Keratinocyte (primary cell): ENCODE results near the gene PRR4. TPM values are rescaled to one million over a fixed set of nuclear protein-coding genes. Genes with fewer than 3 reads are reported as not detected.

Experiments used
- DNase-seq: peaks from one replicate; pipeline ENCODE4 v3.0.0-alpha.2; 2011; ENCODE audit warnings: low read depth, missing footprints, low spot score
- FAIRE-seq: peaks from 2 replicates; lab custom pipeline; 2011; peaks lifted over from hg19 to GRCh38; lab: Jason Lieb, UNC
- H2AFZ ChIP-seq: 2 replicates; pipeline ENCODE4 v1.6.0; 2012; ENCODE audit warnings: low read length, control low read depth, inconsistent platforms; ENCODE audit not compliant: control insufficient read depth
- H3K27ac ChIP-seq: 2 replicates; pipeline ENCODE4 v1.5.1; 2011; ENCODE audit warnings: low read length; ENCODE audit not compliant: control insufficient read depth, insufficient read depth
- H3K27me3 ChIP-seq: 3 replicates; pipeline ENCODE4 v1.6.0; 2011; ENCODE audit warnings: low read length; ENCODE audit not compliant: control insufficient read depth, insufficient read depth; ENCODE audit errors: extremely low read depth
- H3K36me3 ChIP-seq, 2 experiments: 2 replicates in 1 of 2; 3 replicates in 1 of 2; pipeline ENCODE4 v1.5.1; 2011; ENCODE audit warnings: low read length in 2 of 2, mild to moderate bottlenecking in 1 of 2; ENCODE audit not compliant: control insufficient read depth in 2 of 2, insufficient read depth in 2 of 2; ENCODE audit errors: extremely low read depth in 1 of 2
- H3K4me1 ChIP-seq: 3 replicates; pipeline ENCODE4 v1.5.1; 2011; ENCODE audit warnings: low read length; ENCODE audit not compliant: control insufficient read depth, insufficient read depth; ENCODE audit errors: extremely low read depth
- H3K4me2 ChIP-seq: 3 replicates; pipeline ENCODE4 v1.6.0; 2011; ENCODE audit warnings: low read depth, low read length; ENCODE audit not compliant: control insufficient read depth, insufficient read depth; ENCODE audit errors: extremely low read depth
- H3K4me3 ChIP-seq, 3 experiments: fragments of 200-600 bp in 1 of 3; sonication (generic) in 1 of 3; 2 replicates in 2 of 3; 3 replicates in 1 of 3; pipeline ENCODE4 v1.5.1; 2011 to 2016; ENCODE audit warnings: low read length in 3 of 3, mild to moderate bottlenecking in 3 of 3, control low read depth in 2 of 3, inconsistent platforms in 1 of 3, low read depth in 1 of 3, mixed read lengths in 1 of 3, mixed run types in 1 of 3, moderate library complexity in 1 of 3; ENCODE audit not compliant: control insufficient read depth in 2 of 3, insufficient read depth in 2 of 3; ENCODE audit errors: extremely low read depth in 1 of 3
- H3K79me2 ChIP-seq: 2 replicates; pipeline ENCODE4 v1.6.0; 2012; ENCODE audit warnings: low read length; ENCODE audit not compliant: control insufficient read depth, insufficient read depth
- H3K9ac ChIP-seq: 3 replicates; pipeline ENCODE4 v1.6.0; 2011; ENCODE audit warnings: low read length; ENCODE audit not compliant: control insufficient read depth, insufficient read depth; ENCODE audit errors: extremely low read depth
- H3K9me1 ChIP-seq: 3 replicates; pipeline ENCODE4 v1.6.0; 2011; ENCODE audit warnings: low read length; ENCODE audit not compliant: control insufficient read depth, insufficient read depth; ENCODE audit errors: extremely low read depth
- H3K9me3 ChIP-seq: 2 replicates; pipeline ENCODE4 v1.5.1; 2012; ENCODE audit warnings: low read depth, low read length; ENCODE audit not compliant: control insufficient read depth
- H4K20me1 ChIP-seq: 3 replicates; pipeline ENCODE4 v1.6.0; 2011; ENCODE audit warnings: low read length; ENCODE audit not compliant: control insufficient read depth, insufficient read depth; ENCODE audit errors: extremely low read depth
- CTCF ChIP-seq, 3 experiments: IDR thresholded peaks in 1 of 3; conservative IDR thresholded peaks in 1 of 3; optimal IDR thresholded peaks in 1 of 3; 2 replicates in 2 of 3; 3 replicates in 1 of 3; pipeline versions ENCODE3 to v1.5.1; 2011; ENCODE audit warnings: low read length in 3 of 3, mild to moderate bottlenecking in 3 of 3, moderate library complexity in 2 of 3, control low read depth in 1 of 3, inconsistent platforms in 1 of 3; ENCODE audit not compliant: insufficient read depth in 2 of 3; ENCODE audit errors: extremely low read depth in 1 of 3
- EZH2 ChIP-seq: IDR thresholded peaks from one replicate; pipeline ENCODE4 v1.6.1; 2012; ENCODE audit warnings: inconsistent platforms, mild to moderate bottlenecking, low read length, moderate library complexity
- dilution Hi-C: fragments of 300-500 bp; cut with MboI; formaldehyde crosslinking; loops from one replicate; pipeline ENCODE4 v1.7.0; 2020; ENCODE audit warnings: low sequenced_read_pairs; ENCODE audit not compliant: extremely low pct_ligation_motif_present
- polyA plus RNA-seq, 5 experiments: library from polyadenylated mRNA; depleted of rRNA in 3 of 5; stranded (reverse) in 3 of 5; stranded (forward) in 1 of 5; unstranded in 1 of 5; fragments of >200 nt; gene quantifications; 1 replicate in 1 of 5; 2 replicates in 3 of 5; 3 replicates in 1 of 5; pipeline versions ENCODE4 v1.2.1 to v1.2.3, GENCODE V29; 2011 to 2012; ENCODE audit warnings: missing spikeins in 2 of 5, low read depth in 1 of 5, low replicate concordance in 1 of 5

Gene PRR4
- polyA plus RNA-seq, 1 donor (not counting 4 experiments of a cell fraction or from before 2014, with no cell fraction given), result 4.0 TPM

DNA sequence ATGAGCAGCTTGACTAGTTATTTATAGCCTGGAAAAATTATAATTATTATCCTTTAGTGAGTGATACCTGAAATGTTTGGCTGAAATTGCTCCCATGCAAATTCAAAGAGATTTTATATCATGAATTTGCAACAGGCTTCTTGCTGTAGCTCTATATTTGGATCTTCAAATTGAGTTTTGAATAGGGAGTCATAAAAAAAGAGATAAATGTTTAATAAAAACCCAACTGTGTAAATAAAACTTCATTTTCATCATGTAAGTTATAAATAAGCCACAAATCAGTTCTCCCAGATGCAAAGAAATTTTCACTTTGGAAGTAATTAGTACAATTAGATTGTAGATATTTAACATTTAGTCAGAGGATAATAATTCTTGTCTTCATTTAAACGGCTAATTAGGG, 42.1 kb downstream of the PRR4 start, which contains the start of gene TAS2R8:
Gene TAS2R8, minus strand, starts transcription at position 101 of the 400 bp plus-strand sequence. CDS start 306 bp downstream, outside the sequence.
- Histone ChIP-seq H3K4me2 (no peak within 1 kb of the TSS), H3K36me3 (no peaks in the 10 kb centered on the region), H3K9me1 (no peaks in the 10 kb centered on the region), H3K4me3 (no peak within 1 kb of the TSS), H3K27me3 (no peaks in the 10 kb centered on the region), H3K9me3 (no peaks in the 10 kb centered on the region), H3K9ac (no peak within 1 kb of the TSS), H3K27ac (no peak within 1 kb of the TSS), H3K4me1 (no peaks in the 10 kb centered on the region), H3K79me2 (no peaks in the 10 kb centered on the region), H2AFZ (no peak within 1 kb of the TSS), H4K20me1 (no peaks in the 10 kb centered on the region)
- TF ChIP-seq CTCF (optimal IDR thresholded peaks at IDR 0.05 in 1 of 3, IDR thresholded peaks at IDR 0.05 in 1 of 3, conservative IDR thresholded peaks at IDR 0.05 in 1 of 3; ENCODE audit: extremely low read depth in 1 of 3, insufficient read depth in 2 of 3, low read length in 3 of 3) (no peak), EZH2 (no peak)
- dilution Hi-C loops, result no loop called here
- DNase-seq (no peak), FAIRE-seq (no peak)

DNA sequence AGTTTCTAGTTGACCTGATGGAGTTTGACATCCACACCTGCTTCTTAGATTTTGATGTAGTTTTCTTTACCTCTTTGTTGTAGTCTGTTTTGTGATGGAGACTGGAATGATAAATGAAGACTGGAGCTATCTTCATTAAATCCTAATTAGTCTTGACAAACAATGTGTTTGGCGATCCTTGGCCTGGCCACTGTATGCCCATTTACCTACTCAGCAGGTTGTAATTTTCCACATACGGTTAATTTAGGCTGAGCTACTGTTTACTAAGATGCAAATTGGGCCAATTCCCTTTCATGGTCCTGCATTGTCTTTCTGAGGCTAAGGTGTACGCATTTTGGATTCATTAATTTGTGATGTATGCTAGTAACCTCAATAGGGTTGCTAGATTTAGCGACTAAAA, 46.7 kb downstream of the PRR4 start, which contains the start of gene TAS2R7:
Gene TAS2R7, minus strand, starts transcription at position 41 of the 400 bp plus-strand sequence. CDS start 57 bp downstream, outside the sequence.
- H3K27me3 ChIP-seq, result peaks cover 4% of the 10 kb centered on the region
- no peak within 1 kb of the TSS for H3K4me2 ChIP-seq
- FAIRE-seq (no peak), DNase-seq (no peak)
- H3K79me2 ChIP-seq, result no peaks in the 10 kb centered on the region
- H2AFZ ChIP-seq, result no peak within 1 kb of the TSS
- dilution Hi-C loops, result no loop called here
- no peaks in the 10 kb centered on the region for H3K4me1 ChIP-seq
- H3K36me3 ChIP-seq, result no peaks in the 10 kb centered on the region
- no peaks in the 10 kb centered on the region for H4K20me1 ChIP-seq
- H3K27ac ChIP-seq, result no peak within 1 kb of the TSS
- TF ChIP-seq CTCF (optimal IDR thresholded peaks at IDR 0.05 in 1 of 3, IDR thresholded peaks at IDR 0.05 in 1 of 3, conservative IDR thresholded peaks at IDR 0.05 in 1 of 3; ENCODE audit: extremely low read depth in 1 of 3, insufficient read depth in 2 of 3, low read length in 3 of 3), result no peak
- no peak for TF ChIP-seq EZH2
- no peak within 1 kb of the TSS for H3K9ac ChIP-seq
- H3K4me3 ChIP-seq, result no peak within 1 kb of the TSS
- H3K9me3 ChIP-seq, result no peaks in the 10 kb centered on the region
- H3K9me1 ChIP-seq, result no peaks in the 10 kb centered on the region
